A673 (cell line): ENCODE data around the gene RTEL1.

ENCODE experiments used
- CTCF ChIP-seq: fragments of 300-800, 200-600 bp; sonication (generic); conservative IDR thresholded peaks from 2 replicates; pipeline ENCODE4 v1.5.1; 2017; ENCODE audit warnings: low read depth, mild to moderate bottlenecking, antibody characterized with exemption, low read length, moderate library complexity, mixed read lengths
- EZH2 ChIP-seq: fragments of 200-600 bp; sonication (generic); IDR thresholded peaks from 2 replicates; pipeline ENCODE4 v1.6.1; 2017; ENCODE audit warnings: borderline replicate concordance, low read depth, mild to moderate bottlenecking, mixed read lengths, antibody characterized with exemption, low read length; ENCODE audit not compliant: poor library complexity, severe bottlenecking

GRCh38 chr20:63617092-63617875, 40.8 kb upstream of the RTEL1 start:
- TF ChIP-seq CTCF (no peak), EZH2 (no peak)
